ENCODE data around the gene AANAT. TPM values are rescaled to one million over a fixed set of nuclear protein-coding genes. Genes with fewer than 3 reads are reported as not detected.
"Not testable (repeated sequence)": the region's sequence is repeated elsewhere in the genome, so short reads cannot be mapped to it uniquely, and the experiment has no call there.

AANAT gene
- total RNA-seq, 6 experiments from 2014 or later: 0.21 TPM; not detected in 5

DNA sequence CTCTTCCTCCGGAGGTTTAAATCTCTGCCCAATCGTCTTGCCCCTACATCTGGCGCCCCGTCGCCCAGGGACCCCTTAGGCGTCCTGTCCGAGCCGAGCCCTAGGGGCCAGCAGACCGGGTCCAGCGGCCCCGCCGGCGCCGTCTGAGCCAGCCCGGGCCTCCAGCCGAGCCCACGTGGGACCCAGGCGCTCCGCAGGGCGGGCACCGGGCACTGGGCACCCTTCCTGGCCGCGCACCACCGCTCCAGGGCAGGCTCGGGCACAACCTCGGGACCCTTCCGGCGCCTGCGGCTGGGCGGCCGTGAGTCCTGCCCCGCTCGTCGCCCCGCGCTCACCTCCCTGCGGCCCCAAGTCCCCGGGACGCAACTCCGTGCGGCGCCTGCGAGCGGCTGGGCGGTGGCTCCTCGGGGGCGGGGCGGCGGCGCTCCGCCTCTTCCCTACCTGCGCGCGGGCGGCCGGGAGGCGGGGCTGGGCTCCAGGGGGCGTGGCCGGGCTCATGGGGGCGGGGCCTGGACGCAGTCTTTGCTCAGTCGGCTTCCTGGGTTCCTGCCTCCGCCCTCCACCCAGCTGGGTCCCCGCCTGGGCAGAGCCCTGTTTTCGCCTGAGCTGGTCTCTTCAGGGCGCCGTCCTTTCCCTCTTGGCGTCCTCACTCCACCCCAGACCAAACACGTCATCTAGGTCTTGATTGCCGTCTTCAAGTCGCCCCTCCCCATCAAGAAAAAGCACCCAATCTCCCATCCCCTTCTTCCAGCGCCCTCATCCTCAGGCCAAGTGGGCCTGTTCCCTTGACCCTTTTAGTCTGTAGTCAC lies 33.8 kb downstream of the AANAT start, which contains the start of gene RHBDF2:
RHBDF2 (minus strand) TSS at position 406 of the 809 bp plus-strand sequence. CDS start 19,899 bp downstream, outside the sequence.
- Mint-ChIP-seq H3K4me1 (ENCODE audit: low read depth) (peaks cover 45% of the 10 kb centered on the region), H3K36me3 (ENCODE audit: low read depth) (no peaks in the 10 kb centered on the region), H3K27ac (peak within 1 kb of the TSS; percentile 80), H3K4me3 (peak within 1 kb of the TSS; percentile 85), H3K9me3 (no peaks in the 10 kb centered on the region), H3K27me3 (ENCODE audit: insufficient read depth) (peaks cover 1% of the 10 kb centered on the region)
- TF ChIP-seq, protein P1, sequence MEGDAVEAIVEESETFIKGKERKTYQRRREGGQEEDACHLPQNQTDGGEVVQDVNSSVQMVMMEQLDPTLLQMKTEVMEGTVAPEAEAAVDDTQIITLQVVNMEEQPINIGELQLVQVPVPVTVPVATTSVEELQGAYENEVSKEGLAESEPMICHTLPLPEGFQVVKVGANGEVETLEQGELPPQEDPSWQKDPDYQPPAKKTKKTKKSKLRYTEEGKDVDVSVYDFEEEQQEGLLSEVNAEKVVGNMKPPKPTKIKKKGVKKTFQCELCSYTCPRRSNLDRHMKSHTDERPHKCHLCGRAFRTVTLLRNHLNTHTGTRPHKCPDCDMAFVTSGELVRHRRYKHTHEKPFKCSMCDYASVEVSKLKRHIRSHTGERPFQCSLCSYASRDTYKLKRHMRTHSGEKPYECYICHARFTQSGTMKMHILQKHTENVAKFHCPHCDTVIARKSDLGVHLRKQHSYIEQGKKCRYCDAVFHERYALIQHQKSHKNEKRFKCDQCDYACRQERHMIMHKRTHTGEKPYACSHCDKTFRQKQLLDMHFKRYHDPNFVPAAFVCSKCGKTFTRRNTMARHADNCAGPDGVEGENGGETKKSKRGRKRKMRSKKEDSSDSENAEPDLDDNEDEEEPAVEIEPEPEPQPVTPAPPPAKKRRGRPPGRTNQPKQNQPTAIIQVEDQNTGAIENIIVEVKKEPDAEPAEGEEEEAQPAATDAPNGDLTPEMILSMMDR (IDR thresholded peaks at IDR 0.05): no peak
- DNase-seq: peak; percentile 65

DNA sequence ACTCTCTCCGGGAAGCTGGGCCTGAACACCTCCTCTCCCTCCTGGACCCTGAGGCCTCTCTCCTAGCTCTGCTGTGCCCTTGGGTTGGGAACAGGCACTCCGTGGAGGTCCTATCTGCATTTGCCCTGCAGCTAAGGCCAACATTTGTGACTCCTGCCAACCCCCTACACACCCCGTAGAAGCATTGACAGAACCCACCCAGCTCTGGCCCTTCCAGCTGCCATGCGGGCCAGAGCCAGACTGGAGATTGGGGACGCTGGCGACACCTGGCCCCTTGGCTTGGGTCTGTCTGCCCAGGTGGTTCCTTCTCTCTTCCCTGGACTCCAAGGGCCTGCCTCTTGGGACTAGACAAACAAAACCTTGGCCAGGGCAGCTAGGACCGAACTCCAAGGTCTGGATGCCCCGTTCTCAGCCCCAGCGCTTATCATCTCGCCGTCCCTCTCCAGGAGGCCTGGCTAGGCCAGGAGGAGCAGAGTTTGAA lies 34.5 kb downstream of the AANAT start:
- no peaks in the 10 kb centered on the region for H3K9me3 Mint-ChIP-seq
- H3K4me3 Mint-ChIP-seq: peak overlapping the region; percentile 85
- peaks cover 49% of the 10 kb centered on the region for H3K4me1 Mint-ChIP-seq (ENCODE audit: low read depth)
- TF ChIP-seq, protein P1 (IDR thresholded peaks at IDR 0.05): no peak
- H3K27me3 Mint-ChIP-seq (ENCODE audit: insufficient read depth): peaks cover 1% of the 10 kb centered on the region
- H3K36me3 Mint-ChIP-seq (ENCODE audit: low read depth): no peaks in the 10 kb centered on the region
- H3K27ac Mint-ChIP-seq: peak overlapping the region; percentile 80
- DNase-seq: no peak

DNA sequence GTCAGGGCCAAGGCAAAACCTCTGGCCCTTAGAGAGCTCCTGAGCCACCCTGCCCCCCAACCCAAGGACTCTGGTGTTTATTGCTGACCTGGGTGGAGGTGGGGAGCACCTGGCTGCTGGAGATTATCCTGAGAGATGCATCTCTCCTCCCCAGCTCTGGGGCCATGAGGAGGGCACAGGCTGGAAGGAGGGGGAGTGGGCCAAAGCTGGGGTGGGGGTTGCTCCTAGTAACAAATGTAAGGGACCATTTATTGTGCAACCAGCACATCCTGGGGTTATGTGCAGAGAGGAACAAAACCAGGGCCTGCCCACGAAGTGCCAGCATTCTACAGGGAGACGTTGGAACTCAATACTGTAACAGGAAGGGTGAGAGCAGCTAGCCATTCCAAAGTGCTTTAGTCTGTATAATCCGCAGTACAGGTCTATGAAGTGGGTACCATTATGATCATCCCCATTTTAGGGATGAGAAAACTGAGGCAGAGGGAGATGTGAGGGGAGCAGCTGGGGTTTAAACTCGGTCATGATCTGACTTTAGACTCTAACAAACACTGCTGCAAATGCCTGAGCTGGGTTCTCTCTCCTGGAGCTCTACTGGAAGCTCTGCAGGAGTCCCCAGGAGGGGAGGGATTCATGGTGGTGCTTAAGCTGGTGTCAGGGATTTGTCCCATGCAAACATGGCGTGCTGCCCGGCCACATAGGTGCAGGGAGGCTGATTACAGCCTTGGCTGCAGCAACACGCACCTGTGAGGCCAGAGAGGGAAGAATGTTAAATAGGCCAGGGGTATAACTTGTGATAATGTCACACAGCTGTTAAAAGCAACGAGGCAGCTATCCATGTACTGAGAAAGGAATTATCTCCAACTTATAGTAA lies 35.2 kb downstream of the AANAT start:
- Mint-ChIP-seq H3K27ac (no peak overlapping the region), H3K9me3 (no peaks in the 10 kb centered on the region), H3K4me1 (ENCODE audit: low read depth) (peaks cover 47% of the 10 kb centered on the region), H3K36me3 (ENCODE audit: low read depth) (no peaks in the 10 kb centered on the region), H3K27me3 (ENCODE audit: insufficient read depth) (peaks cover 2% of the 10 kb centered on the region), H3K4me3 (no peak overlapping the region)
- TF ChIP-seq, protein P1 (IDR thresholded peaks at IDR 0.05): no peak
- no peak for DNase-seq

DNA sequence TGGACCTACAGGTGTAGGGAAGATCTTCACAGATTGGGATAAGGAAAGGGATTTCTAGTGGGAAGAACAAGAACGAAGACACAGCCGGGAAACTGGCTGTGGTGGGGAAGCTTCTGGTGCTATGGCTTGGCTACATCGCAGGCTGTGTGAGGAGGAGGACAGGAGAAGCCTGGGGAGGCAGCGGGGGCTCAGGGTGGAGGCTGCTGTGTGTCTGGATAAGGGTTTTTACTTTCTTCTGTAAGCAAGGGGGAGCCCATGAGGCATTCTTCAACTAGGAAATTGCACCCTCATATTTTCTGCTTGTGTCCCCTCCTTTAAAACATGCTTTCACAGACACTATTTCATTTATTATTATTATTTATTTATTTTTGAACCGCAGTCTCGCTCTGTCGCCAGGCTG lies 36.7 kb downstream of the AANAT start:
- H3K27ac Mint-ChIP-seq: no peak overlapping the region
- TF ChIP-seq, protein P1 (IDR thresholded peaks at IDR 0.05): peak; percentile 59
- H3K27me3 Mint-ChIP-seq (ENCODE audit: insufficient read depth): peaks cover 10% of the 10 kb centered on the region
- H3K4me3 Mint-ChIP-seq: no peak overlapping the region
- H3K36me3 Mint-ChIP-seq (ENCODE audit: low read depth): no peaks in the 10 kb centered on the region
- H3K4me1 Mint-ChIP-seq (ENCODE audit: low read depth): peaks cover 38% of the 10 kb centered on the region
- H3K9me3 Mint-ChIP-seq: no peaks in the 10 kb centered on the region
- DNase-seq: peak; percentile 19

DNA sequence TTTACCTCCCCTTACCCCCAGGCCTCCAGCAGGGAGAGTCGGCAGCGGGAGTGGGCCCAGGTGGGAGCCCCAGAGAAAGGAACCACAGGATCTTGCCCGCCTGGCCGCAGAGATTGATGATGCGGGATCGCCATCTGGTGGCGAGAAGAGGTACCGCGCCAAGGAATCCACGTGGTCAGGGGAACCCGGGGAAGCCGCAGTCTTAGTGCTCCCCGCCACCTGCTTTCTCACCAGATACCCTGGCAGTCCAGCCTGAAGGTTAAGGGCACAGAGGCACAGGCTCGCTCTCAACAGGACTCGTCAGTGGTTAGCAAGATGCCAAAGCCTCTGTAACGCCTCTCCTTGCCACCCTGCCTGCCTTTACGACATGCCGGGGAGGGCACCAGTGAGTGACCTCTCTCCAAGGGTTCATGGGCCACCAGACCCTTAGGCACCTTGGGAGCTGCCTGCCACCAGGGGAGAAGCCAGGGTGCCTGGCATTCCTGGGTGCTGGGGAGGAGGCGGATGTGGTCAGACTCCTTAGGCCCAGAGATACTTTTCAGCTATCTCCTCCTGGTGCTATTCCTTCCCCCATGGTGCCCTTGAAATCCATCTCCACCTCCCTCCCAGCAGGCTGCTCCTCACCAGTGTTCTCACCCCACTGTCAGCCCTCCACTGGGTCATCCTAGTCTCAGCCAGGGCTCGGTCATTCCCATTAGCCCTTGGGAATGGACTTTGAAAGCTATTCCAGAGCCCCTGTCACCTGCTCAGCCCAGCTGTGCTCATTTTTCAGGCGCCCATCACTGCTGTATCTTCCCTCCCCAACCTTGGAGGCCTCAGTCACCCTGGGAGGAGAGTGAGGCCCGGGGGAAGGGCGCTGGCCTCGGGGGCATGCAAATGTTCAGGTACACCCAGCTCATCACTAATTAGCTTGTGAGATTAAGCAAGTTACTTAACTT lies 39.3 kb downstream of the AANAT start:
- no peak overlapping the region for H3K27ac Mint-ChIP-seq
- H3K36me3 Mint-ChIP-seq (ENCODE audit: low read depth): no peaks in the 10 kb centered on the region
- no peaks in the 10 kb centered on the region for H3K9me3 Mint-ChIP-seq
- TF ChIP-seq, protein P1 (IDR thresholded peaks at IDR 0.05): peak; percentile 99
- peaks cover 17% of the 10 kb centered on the region for H3K4me1 Mint-ChIP-seq (ENCODE audit: low read depth)
- no peak overlapping the region for H3K4me3 Mint-ChIP-seq
- DNase-seq: peak; percentile 49
- H3K27me3 Mint-ChIP-seq (ENCODE audit: insufficient read depth): peaks cover 10% of the 10 kb centered on the region

DNA sequence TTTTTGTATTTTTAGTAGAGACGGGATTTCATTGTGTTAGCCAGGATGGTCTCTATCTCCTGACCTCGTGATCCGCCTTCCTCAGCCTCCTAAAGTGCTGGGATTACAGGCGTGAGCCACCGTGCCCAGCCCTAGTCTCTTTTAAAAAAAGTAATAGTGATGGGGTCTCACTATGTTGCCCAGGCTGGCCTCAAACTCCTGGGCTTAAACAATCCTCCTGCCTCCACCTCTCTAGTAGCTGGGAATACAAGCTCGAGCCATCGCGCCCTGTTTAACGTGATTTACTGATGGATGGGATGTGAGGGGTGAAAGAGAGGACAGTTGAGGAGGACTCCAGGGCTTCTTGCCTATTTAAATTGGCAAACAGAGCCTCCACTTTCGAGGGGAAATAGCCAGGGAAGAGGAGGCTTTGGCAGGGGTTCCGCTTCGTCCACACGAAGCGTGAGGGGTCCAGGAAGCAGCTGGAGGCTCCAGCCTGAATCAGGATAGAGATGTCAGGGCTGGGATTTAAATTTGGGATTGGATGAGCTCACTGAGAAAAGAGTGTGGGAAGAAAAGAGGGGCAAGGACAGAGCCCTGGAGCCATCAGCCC lies 41.2 kb downstream of the AANAT start:
- H3K4me3 Mint-ChIP-seq; H3K9me3 Mint-ChIP-seq; H3K36me3 Mint-ChIP-seq (ENCODE audit: low read depth): not testable (repeated sequence)

More for the DNA sequence above, 41.2 kb downstream of the AANAT start:
- not testable (repeated sequence) for H3K27ac Mint-ChIP-seq, DNase-seq
- Mint-ChIP-seq H3K27me3 (ENCODE audit: insufficient read depth) (peaks cover 11% of the 10 kb centered on the region), H3K4me1 (ENCODE audit: low read depth) (peaks cover 13% of the 10 kb centered on the region)
